Measurements from ENCODE around the gene MAST3.

GRCh38 chr19:18173054-18173571 lies 75.5 kb downstream of the MAST3 start:
- TF ChIP-seq POLR2AphosphoS5 (IDR thresholded peaks at IDR 0.05; ENCODE audit: insufficient read depth, low read depth, low read length) (no peak), CTCF (IDR thresholded peaks at IDR 0.05; ENCODE audit: extremely low read depth in 1 of 2, insufficient read depth in 1 of 2, low read depth in 1 of 2, low read length in 2 of 2) (no peak), POLR2A (IDR thresholded peaks at IDR 0.05; ENCODE audit: low read depth, low read length) (no peak), EZH2 (IDR thresholded peaks at IDR 0.05; ENCODE audit: borderline replicate concordance, low read depth, low read length, severe bottlenecking) (no peak), FOS (IDR thresholded peaks at IDR 0.05; ENCODE audit: borderline replicate concordance, insufficient read depth, low read length) (no peak), MYC (IDR thresholded peaks at IDR 0.05; ENCODE audit: low read depth, low read length) (no peak)
- TF ChIP-seq, protein P1, sequence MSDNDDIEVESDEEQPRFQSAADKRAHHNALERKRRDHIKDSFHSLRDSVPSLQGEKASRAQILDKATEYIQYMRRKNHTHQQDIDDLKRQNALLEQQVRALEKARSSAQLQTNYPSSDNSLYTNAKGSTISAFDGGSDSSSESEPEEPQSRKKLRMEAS (IDR thresholded peaks at IDR 0.05; ENCODE audit: insufficient read depth, insufficient read length): no peak

Data from endothelial cell of umbilical vein (primary cell).